OCI-LY1 (cell line): ENCODE results near the gene SLFN5.
"Not testable (repeated sequence)": the region's sequence is repeated elsewhere in the genome, so short reads cannot be mapped to it uniquely, and the experiment has no call there.

ENCODE experiments used
- H2AFZ ChIP-seq: fragments of 200-600 bp; sonication (generic), shearing (Covaris generic); 2 replicates; pipeline ENCODE4 v1.6.0; 2014; ENCODE audit warnings: antibody characterized with exemption, mild to moderate bottlenecking, low read length
- H3F3A ChIP-seq: fragments of 200-600 bp; sonication (generic), shearing (Covaris generic); 2 replicates; pipeline ENCODE4 v1.6.0; 2014; ENCODE audit warnings: mild to moderate bottlenecking, antibody characterized with exemption, low read length, moderate library complexity; ENCODE audit not compliant: insufficient read depth
- H3K27ac ChIP-seq: fragments of 200-600 bp; sonication (generic); 2 replicates; pipeline ENCODE4 v1.5.1; 2014; ENCODE audit warnings: low read length, mixed run types, mild to moderate bottlenecking, low read depth; ENCODE audit not compliant: poor library complexity, severe bottlenecking
- H3K27me3 ChIP-seq: fragments of 200-600 bp; sonication (generic); 2 replicates; pipeline ENCODE4 v1.6.0; 2014; ENCODE audit warnings: antibody characterized with exemption, mild to moderate bottlenecking, low read length, moderate library complexity; ENCODE audit not compliant: insufficient read depth
- H3K36me3 ChIP-seq: fragments of 200-600 bp; sonication (generic); 2 replicates; pipeline ENCODE4 v1.6.1; 2014; ENCODE audit warnings: mild to moderate bottlenecking, antibody characterized with exemption, low read length, moderate library complexity, mixed read lengths; ENCODE audit not compliant: insufficient read depth
- H3K4me1 ChIP-seq: fragments of 200-600 bp; sonication (generic); 2 replicates; pipeline ENCODE4 v1.5.1; 2014; ENCODE audit warnings: mild to moderate bottlenecking, low read length, moderate library complexity; ENCODE audit not compliant: insufficient read depth, severe bottlenecking
- H3K4me2 ChIP-seq: fragments of 200-600 bp; sonication (generic), shearing (Covaris generic); 2 replicates; pipeline ENCODE4 v1.6.1; 2014; ENCODE audit warnings: low read length
- H3K4me3 ChIP-seq: fragments of 200-600 bp; sonication (generic); 2 replicates; pipeline ENCODE4 v1.5.1; 2014; ENCODE audit warnings: low read length, low read depth, mild to moderate bottlenecking, mixed read lengths; ENCODE audit not compliant: poor library complexity, severe bottlenecking
- H3K79me2 ChIP-seq: fragments of 200-600 bp; shearing (Covaris generic); 2 replicates; pipeline ENCODE4 v1.6.1; 2016; ENCODE audit warnings: mixed run types, low read length, mixed read lengths; ENCODE audit not compliant: insufficient read depth
- H3K9ac ChIP-seq: fragments of 200-600 bp; sonication (generic), shearing (Covaris generic); 2 replicates; pipeline ENCODE4 v1.6.1; 2014; ENCODE audit warnings: mild to moderate bottlenecking, low read length, mixed read lengths
- H3K9me2 ChIP-seq: fragments of 200-600 bp; sonication (generic), shearing (Covaris generic); 2 replicates; pipeline ENCODE4 v1.6.1; 2014; ENCODE audit warnings: low read depth, mild to moderate bottlenecking, low read length, mixed read lengths
- H3K9me3 ChIP-seq: fragments of 200-600 bp; shearing (Covaris generic); 2 replicates; pipeline ENCODE4 v1.6.1; 2014; ENCODE audit warnings: low read length, mixed read lengths
- H4K20me1 ChIP-seq: fragments of 200-600 bp; sonication (generic), shearing (Covaris generic); 2 replicates; pipeline ENCODE4 v1.6.0; 2016; ENCODE audit warnings: mild to moderate bottlenecking, low read length; ENCODE audit not compliant: insufficient read depth
- EZH2 ChIP-seq: fragments of 200-600 bp; sonication (generic), shearing (Covaris generic); IDR thresholded peaks from 2 replicates; pipeline ENCODE4 v1.8.0; 2017; ENCODE audit warnings: borderline replicate concordance, mixed run types, mild to moderate bottlenecking, antibody characterized with exemption, low read length, moderate library complexity, mixed read lengths
- TF ChIP-seq, protein P1 (sequence below): fragments of 200-600 bp; sonication (generic), shearing (Covaris generic); IDR thresholded peaks from 2 replicates; pipeline ENCODE4 v1.5.1; 2017; ENCODE audit warnings: mild to moderate bottlenecking, antibody characterized with exemption, low read length, moderate library complexity, mixed read lengths

The SLFN5 gene

DNA sequence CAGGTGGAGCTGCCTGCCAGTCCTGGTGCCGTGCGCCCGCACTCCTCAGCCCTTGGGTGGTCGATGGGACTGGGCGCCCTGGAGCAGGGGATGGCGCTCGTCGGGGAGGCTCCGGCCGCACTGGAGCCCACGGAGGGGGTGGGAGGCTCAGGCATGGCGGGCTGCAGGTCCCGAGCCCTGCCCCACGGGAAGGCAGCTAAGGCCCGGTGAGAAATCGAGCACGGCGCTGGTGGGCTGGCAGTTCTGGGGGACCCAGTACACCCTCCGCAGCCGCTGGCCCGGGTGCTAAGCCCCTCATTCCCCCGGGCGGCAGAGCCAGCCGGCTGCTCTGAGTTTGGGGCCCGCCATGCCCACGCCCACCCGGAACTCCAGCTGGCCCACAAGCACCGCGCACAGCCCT, 36.0 kb downstream of the SLFN5 start:
- H3K79me2 ChIP-seq, H3F3A ChIP-seq, H3K9ac ChIP-seq, H3K9me2 ChIP-seq, H2AFZ ChIP-seq, H3K27ac ChIP-seq, H3K4me2 ChIP-seq, H3K4me1 ChIP-seq, H3K36me3 ChIP-seq, H3K27me3 ChIP-seq, H3K9me3 ChIP-seq, H3K4me3 ChIP-seq, H4K20me1 ChIP-seq: not testable (repeated sequence)

DNA sequence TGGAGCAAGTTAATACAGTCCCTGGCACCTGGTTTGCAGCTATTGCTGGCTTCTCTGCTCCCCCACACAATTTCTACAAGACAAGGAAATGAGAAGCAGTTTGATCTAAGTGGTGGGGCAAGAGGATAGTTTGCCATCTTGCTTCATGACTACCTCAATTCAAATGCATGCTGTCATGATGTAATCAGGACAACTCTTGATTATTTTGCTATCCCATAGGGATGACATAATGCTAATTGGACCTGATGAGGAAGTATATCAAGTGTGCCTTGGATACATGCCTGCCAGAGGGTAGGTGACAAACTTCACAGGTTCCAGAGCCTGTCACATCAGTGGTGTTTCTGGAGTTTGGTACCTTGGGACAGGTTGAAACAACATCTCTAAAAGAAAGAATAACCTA, 40.9 kb downstream of the SLFN5 start:
- no peaks in the 10 kb centered on the region for H3F3A ChIP-seq
- H3K9me3 ChIP-seq: no peaks in the 10 kb centered on the region
- TF ChIP-seq, protein P1, sequence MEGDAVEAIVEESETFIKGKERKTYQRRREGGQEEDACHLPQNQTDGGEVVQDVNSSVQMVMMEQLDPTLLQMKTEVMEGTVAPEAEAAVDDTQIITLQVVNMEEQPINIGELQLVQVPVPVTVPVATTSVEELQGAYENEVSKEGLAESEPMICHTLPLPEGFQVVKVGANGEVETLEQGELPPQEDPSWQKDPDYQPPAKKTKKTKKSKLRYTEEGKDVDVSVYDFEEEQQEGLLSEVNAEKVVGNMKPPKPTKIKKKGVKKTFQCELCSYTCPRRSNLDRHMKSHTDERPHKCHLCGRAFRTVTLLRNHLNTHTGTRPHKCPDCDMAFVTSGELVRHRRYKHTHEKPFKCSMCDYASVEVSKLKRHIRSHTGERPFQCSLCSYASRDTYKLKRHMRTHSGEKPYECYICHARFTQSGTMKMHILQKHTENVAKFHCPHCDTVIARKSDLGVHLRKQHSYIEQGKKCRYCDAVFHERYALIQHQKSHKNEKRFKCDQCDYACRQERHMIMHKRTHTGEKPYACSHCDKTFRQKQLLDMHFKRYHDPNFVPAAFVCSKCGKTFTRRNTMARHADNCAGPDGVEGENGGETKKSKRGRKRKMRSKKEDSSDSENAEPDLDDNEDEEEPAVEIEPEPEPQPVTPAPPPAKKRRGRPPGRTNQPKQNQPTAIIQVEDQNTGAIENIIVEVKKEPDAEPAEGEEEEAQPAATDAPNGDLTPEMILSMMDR: no peak
- TF ChIP-seq EZH2: no peak
- H3K36me3 ChIP-seq: no peaks in the 10 kb centered on the region
- H3K9me2 ChIP-seq: no peaks in the 10 kb centered on the region
- H3K4me2 ChIP-seq: no peak overlapping the region
- H3K27ac ChIP-seq: no peak overlapping the region
- no peak overlapping the region for H2AFZ ChIP-seq
- no peaks in the 10 kb centered on the region for H3K4me1 ChIP-seq
- H3K79me2 ChIP-seq: no peaks in the 10 kb centered on the region
- no peaks in the 10 kb centered on the region for H4K20me1 ChIP-seq
- no peak overlapping the region for H3K9ac ChIP-seq
- no peaks in the 10 kb centered on the region for H3K27me3 ChIP-seq
- H3K4me3 ChIP-seq: no peak overlapping the region

DNA sequence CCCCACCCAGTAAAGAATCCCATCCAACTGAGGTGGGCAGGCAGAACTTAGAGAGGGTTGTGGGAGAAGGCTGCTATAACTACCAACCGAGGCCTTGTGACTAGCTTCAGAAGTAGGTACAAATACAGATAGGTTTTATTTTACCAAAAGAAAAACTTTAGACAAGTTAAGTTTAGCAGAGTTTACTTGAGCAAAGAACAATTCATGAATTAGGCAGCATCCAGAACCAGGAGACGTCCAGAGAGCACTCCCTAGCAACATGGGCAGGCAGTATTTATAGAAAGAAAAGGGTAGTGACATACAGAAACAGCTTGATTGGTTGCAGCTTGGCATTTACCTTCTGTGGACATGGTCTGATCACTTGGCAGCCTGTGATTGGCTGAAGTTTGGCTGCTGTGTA, 42.1 kb downstream of the SLFN5 start:
- Histone ChIP-seq H3F3A (no peaks in the 10 kb centered on the region), H3K27me3 (no peaks in the 10 kb centered on the region), H2AFZ (no peak overlapping the region), H3K4me2 (no peak overlapping the region), H3K36me3 (no peaks in the 10 kb centered on the region), H3K4me3 (no peak overlapping the region), H3K9me2 (no peaks in the 10 kb centered on the region), H3K27ac (no peak overlapping the region), H3K9ac (no peak overlapping the region), H3K9me3 (no peaks in the 10 kb centered on the region), H3K4me1 (no peaks in the 10 kb centered on the region), H4K20me1 (no peaks in the 10 kb centered on the region), H3K79me2 (no peaks in the 10 kb centered on the region)
- no peak for TF ChIP-seq EZH2
- TF ChIP-seq, protein P1: no peak

DNA sequence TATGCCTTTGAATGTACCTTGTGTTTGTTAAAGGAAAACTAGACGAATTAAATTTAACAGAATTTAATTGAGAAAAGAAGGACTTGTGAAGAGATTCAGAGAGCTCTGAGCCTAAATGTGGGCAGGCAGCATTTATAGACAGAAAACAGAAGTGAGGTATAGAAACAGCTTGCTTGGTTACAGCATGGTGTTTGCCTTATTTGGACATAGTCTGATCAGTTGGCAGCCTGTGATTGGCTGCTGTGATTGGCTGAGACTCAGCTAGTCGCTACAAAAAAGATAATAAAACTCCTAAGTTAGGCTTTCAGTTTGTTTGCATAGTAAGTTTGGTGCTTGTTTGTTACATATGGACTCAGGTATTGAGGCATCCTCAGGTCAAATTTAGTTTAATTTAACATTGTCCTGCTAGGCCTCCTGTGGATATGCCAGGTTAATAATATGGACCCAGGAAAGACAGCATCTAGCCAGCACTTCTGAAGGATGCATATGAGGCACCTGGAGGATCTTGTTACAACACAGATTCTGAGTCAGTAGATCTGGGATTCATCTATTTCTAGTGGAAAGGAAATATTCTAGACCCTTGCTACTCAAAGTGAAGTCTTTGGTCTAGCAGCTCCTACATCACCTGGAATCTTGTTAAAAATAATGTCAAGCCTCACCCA, 43.4 kb downstream of the SLFN5 start:
- Histone ChIP-seq H3F3A (no peaks in the 10 kb centered on the region), H3K36me3 (no peaks in the 10 kb centered on the region), H3K9me2 (no peaks in the 10 kb centered on the region), H4K20me1 (no peaks in the 10 kb centered on the region), H3K9ac (no peak overlapping the region), H3K27me3 (no peaks in the 10 kb centered on the region), H3K4me1 (no peaks in the 10 kb centered on the region), H3K27ac (no peak overlapping the region), H3K9me3 (no peaks in the 10 kb centered on the region), H3K4me2 (no peak overlapping the region), H2AFZ (no peak overlapping the region), H3K79me2 (no peaks in the 10 kb centered on the region), H3K4me3 (no peak overlapping the region)
- no peak for TF ChIP-seq EZH2
- TF ChIP-seq, protein P1: no peak
